ENCODE data around the gene FAM222B.

The FAM222B gene

GRCh38 chr17:28711723-28712031 is 130.9 kb downstream of the FAM222B start, which contains the start of gene PROCA1:
Gene PROCA1, minus strand, starts transcription at chr17:28711888. Its CDS starts 228 bp downstream, at chr17:28711660.
- Histone ChIP-seq H3K27ac (peak within 1 kb of the TSS; percentile 83 to 94), H3K4me3 (peak within 1 kb of the TSS; percentile 72)
- DNase-seq (ENCODE audit: low spot score), result peak; percentile 87
- no peak for TF ChIP-seq CTCF (IDR thresholded peaks at IDR 0.05)

- peak overlapping the region; percentile 72 for H3K4me3 ChIP-seq
- peak overlapping the region; percentile 83 to 94 for H3K27ac ChIP-seq
- peak; percentile 95 for DNase-seq (ENCODE audit: low spot score)
- no peak for TF ChIP-seq CTCF (IDR thresholded peaks at IDR 0.05)
Observed at GRCh38 chr17:28710861-28711722, 131.5 kb downstream of the FAM222B start.

- TF ChIP-seq CTCF (IDR thresholded peaks at IDR 0.05), result no peak
- no peak for DNase-seq (ENCODE audit: low spot score)
- no peak overlapping the region for H3K27ac ChIP-seq
- no peak overlapping the region for H3K4me3 ChIP-seq
Observed at GRCh38 chr17:28707339-28707720, 135.3 kb downstream of the FAM222B start.

GRCh38 chr17:28706471-28707338 is 135.9 kb downstream of the FAM222B start:
- DNase-seq (ENCODE audit: low spot score), result no peak
- H3K27ac ChIP-seq, result no peak overlapping the region
- no peak for TF ChIP-seq CTCF (IDR thresholded peaks at IDR 0.05)
- H3K4me3 ChIP-seq, result no peak overlapping the region

Data from coronary artery (tissue), 2 donors.